GM19463 (cell line): ENCODE data around the gene WDR4.
"Not testable (repeated sequence)": the region's sequence is repeated elsewhere in the genome, so short reads cannot be mapped to it uniquely, and the experiment has no call there.

Experiments used
- ATAC-seq: cut with Tn5 transposase; IDR thresholded peaks from one replicate; pipeline ENCODE4 v1.9.1; 2021; ENCODE audit warnings: mild to moderate bottlenecking, moderate library complexity; ENCODE audit not compliant: unreplicated experiment

The WDR4 gene

DNA sequence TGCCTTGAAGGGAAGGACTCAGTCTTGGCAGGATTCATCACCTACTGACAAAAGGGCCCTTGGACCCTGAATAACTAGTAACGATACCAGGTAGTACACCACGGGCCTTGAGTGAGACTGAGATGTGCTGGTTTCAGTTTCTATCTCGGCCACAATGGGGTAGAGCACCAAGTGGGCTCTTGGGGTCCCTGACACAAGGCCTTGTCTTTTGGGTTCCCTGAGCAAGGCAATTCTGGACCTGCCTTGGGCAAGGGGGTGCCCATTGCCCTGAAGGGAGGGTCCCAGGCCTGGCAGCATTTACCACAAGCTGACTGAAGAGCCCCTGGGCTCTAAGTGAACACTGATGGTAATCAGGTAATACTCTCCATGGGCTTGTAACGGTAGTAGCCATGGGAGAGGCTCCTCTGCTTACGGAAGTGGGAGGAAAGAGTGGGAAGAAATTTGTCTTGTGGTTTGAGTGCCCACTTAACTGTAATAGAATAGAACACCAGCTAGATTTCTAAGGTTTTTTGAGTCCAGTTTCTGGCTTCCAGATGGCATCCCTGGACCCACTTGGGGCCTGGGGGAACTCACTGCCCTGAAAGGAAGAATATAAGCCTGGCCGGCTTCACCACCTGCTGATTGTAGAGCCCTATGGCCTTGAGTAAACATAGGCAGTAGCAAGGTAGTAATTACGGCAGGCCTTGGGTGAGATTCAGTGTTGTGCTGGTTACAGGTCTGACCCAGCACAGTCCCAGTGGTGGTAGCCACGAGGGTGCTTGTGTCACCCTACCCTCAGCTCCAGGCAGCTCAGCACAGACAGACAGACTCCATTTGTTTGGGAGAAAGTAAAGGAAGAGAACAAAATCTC, 58.5 kb downstream of the WDR4 start:
- ATAC-seq: no peak

DNA sequence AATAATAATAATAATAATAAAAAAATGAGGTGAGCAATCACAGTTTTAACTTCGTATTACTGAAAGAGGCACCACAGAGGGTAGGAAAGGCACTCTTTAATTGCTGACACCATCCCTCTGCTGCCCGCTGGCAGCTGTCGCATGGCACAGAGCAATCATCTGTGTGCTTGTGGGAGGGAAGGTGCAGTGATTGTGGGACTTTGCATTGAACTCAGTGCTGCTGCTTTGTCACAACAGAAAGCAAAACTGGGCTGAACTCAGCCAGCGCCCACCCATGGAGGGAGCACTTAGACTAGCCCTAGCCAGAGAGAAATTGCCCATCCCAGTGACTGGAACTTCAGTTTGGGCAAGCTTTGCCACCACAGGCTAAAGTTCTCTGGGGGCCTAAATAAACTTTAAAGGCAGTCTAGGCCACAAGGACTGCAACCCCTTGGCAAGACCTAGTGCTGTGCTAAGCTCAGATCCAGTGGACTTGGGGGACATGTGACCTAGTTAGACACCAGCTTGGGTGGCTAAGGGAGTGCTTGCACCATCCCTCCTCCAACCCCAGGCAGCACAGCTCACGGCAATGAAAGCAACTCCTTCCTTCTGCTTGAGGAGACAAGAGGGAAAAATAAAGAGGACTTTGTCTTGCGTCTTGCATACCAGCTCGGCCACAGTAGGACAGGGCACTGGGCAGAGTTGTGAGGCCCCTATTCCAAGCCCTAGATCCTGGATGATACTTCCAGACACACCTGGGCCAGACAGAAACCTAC, 59.3 kb downstream of the WDR4 start:
- no peak for ATAC-seq

DNA sequence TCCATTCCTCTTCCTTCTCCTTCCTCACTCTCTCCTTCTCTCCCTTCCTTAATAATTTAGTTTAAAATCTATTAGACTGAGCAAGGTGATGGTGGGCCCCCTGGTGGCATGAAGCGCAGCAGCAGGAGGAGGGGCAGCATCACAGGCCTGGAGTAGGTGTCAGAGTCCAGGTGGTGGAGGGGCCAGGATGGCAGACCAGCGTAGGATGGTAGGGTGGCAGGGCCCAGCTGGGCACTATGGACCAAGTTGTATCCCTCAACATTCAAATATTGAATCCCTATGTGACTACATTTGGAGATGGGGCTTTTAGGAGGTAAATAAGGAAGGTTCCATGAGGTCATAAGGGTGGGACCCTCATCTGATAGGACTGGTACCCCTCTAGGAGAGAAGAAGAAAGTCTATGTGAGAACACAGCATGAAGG, 61.0 kb downstream of the WDR4 start:
- ATAC-seq: no peak

DNA sequence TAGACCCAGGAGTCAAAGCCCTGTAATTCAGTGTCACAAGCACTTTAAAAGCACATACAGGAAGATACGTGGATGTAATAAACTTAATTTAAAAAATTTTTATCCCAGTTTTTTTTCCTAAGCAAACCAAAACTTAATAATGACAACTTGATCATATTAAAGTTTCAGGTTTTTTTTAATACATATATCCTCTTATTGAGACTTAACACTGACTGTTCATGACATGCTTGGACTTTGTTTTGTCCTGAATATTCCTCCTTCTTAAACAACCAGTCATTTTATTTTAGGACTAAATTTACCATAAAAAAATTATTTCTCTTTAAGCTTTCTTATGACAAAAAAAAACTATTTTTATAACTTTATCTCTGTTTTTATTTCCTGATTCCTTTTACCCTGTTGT, 64.1 kb downstream of the WDR4 start:
- ATAC-seq: no peak

DNA sequence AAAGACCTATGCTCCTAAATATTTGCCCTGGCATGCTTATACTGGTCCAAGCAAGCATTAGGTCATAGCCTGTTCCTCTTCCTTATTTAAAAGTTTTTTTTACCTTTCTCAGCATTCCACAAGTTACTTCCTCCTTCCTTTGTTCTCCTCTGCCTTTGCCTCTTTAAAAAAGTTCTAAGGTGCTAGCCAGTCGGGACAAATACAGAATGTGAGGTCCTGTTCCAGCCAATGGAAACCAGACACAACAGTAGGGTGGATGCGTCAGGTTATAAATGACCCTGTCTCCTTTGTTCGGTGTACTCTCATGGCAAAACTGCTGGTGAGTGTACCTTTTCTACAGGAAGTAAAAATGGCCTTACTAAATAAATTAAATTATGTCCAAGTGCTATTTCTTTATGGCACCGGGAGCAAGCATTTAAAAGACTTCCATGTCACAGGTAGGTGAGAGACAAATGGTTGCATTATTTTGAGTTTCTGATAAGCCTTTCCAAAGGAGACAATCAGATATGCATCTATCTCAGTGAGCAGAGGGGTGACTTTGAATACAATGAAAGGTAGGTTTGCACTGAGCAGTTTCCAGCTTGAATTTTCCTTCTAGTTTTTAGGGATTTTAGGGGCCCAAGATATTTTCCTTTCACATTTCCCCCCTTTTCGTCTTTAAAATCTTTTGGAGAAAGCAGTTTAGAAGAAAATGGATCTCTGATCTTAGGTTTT, 66.7 kb downstream of the WDR4 start:
- not testable (repeated sequence) for ATAC-seq

DNA sequence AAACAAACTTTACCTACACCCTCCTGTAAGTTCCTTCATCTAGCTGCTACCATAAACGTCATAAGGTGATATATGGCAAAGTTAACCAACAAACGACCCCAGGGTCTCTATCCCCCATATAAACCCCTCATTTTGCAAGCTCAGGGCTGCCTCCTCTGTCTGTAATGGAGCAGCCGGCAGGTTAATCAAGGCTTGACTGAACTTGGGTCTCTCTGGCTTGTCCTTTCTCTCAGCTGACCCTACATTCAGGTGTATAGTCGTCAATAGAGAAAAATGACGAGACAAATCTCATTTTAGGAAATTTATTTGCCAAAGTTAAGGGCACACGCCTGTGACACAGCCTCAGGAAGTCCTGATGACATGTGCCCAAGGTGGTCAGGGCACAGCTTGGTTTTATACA, 67.4 kb downstream of the WDR4 start:
- no peak for ATAC-seq

DNA sequence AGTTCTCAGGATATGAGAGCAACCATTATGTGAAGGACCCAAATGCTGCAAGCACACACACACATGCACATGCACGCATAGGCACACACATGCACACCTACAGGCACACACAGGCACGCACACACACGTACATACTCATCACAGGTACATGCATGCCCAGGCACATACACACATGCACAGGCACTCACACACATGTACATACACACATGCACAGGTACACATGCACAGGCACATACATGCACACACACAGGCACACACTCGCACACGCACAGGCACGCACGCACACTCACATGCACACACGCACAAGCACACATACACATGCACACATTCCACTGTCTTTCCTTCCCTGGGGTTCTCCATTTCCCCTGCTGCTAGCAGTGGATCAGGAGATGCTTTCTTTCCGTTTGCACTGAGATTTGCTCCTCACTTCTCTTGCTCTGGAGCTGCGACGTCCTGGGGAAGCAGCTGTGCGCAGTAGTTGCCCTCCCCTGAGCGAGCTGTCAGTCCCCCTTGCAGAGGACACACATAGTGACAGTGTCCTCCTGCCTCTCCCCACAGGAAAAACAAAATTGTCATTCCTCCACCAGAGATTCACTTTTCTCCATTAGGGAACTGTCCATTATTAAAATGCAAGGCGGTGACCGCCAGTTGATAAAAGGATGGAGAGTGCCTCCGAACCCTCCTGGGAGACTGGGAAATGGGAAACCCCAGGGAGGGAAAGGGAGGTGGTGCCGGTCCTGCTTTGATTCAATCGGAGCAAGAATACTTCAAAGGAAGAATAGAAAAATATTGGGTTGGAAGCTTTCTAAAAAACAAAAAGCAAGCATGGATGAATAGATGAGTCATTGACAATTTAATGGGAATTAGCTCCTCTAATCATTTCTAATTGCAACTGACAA, 69.5 kb downstream of the WDR4 start:
- ATAC-seq: no peak

DNA sequence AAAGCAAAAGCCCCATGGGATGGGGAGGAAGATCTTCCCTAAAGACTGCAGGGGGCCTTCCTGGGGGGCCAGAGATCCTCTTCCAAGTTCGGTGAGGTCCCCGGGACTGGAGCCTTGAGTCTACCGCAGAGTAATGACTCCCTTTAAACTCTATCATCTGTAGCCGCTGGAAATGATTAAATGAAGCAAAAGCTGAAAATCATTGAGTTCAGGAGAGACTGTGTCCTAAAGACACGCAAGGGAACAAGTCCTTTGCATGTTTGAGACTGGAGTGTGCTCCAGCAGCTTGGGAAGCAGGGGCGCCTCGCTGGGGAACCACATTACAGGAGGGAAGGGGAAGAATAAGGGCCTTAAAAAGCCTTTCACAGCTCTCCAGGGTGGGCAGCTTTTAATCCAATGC, 70.2 kb downstream of the WDR4 start:
- no peak for ATAC-seq

DNA sequence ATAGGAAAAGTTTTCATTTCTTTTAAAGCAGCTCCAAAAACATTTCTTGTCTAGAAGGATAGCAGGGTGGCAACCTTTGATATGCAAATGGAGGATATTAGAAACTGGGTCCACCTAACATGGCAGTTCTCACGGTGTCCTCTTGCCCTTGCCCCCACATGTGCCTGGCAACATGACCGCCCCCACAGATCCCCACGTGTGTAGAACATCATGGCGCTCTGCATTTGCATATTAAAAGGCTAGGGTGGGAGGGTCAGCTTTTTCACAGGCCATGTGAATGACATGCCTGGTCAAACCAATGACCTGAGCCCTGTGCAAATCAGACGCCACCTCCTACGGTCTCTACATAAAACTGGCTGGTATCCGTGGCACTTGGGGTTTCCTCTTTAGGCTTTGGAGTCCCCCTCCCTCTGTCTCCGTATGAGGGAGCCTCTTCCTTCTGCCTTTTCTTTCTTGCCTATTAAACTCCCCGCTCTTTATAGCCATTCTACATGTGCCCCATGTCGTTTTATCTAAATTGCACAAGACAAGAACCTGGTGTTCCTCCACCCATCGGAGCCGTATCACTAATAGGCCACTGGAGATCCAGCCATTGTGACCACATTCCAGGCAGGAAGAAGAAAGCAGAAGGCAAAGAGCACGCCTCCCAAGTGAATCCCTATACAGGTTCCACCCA, 71.3 kb downstream of the WDR4 start:
- ATAC-seq: no peak

DNA sequence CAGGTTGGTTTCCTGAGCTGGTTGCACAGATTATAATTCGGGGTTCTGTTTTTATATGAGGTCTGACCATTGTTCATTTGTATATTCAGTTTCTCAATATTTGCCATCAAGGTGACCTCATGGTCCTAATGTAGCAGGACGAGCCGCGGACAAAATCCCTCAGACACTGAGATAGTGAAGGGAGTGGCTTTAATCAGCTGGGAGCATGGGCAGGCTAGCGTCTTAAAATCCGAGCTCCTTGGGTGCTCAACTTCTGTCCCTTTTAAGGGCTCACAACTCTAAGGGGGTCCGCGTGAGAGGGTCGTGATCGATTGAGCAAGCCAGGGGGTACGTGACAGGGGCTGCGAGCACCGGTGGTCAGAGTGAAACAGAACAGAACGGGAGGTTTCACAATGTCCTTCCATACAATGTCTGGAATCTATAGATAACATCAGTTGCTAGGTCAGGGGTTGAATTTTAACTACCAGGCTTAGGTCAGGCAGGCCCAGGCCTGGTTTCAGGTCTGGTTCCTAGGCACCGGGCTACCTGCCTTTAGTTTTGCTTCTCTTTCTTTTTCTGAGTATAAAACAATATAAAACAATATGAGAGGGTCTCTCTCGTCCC, 71.9 kb downstream of the WDR4 start:
- ATAC-seq: not testable (repeated sequence)

DNA sequence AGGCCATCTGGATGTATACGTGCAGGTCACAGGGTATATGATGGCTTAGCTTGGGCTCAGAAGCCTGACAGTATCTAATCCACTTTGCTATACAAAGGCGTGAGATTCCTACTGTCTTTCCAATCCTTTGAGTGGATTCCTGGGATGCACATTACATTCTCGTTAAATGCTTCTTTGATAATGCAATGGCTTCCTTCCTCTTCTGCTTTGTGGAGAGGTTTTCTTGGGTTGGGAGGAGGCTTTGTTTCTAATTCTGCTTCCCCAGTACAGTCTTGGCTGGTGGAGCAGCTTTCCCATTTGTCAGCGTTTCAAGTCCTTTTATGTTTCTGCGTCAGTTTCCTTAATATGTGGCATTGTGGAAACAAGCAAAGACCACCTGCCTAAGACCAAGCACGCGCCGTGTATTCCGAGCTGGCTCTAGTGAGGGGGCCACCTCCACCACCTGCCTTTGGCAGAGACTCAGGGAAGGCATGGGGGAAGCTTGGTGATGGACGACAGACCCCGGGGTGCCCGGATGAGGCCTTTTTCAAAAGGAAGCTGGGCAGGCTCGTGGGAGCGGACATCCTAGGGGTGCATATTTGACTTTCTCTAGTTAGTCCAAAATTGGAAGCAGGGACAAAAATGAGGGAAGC, 72.7 kb downstream of the WDR4 start:
- no peak for ATAC-seq

DNA sequence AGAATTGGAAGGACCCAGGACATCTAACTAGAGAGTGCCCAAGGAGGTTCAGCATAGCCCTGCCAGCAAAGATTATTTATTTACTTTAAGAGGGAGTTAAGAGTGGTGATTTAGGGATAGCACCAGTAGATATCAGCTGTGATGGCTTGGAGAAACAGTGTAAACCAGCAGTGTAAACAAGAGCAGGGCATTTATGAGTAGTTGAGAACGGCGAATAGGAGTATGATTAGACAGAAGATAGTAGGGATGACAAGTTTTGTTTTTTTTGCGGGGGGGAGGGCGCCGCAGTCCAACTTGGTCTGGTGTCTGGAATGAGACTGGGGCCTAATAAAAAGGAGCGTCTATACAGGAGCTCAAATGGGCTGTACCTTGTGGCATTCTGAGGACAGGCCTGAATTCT, 77.7 kb downstream of the WDR4 start:
- ATAC-seq: not testable (repeated sequence)

DNA sequence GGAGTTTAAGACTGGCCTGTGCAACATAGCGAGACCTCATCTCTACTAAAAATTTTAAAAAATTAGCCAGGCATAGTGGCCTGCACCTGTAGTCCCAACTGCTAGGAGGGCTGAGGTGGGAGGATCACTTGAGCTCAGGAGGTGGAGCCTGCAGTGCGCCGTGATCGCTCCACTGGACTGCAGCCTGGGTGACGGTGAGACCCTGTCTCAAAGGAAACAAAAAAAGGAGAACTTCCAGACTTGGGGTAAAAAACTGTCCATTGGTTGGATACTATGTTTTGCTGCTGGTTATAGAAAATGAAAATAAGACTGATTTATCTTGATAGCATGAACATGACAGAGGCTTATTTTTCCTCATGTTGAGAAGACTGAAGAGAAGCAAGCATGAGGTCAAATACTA, 79.4 kb downstream of the WDR4 start:
- no peak for ATAC-seq

DNA sequence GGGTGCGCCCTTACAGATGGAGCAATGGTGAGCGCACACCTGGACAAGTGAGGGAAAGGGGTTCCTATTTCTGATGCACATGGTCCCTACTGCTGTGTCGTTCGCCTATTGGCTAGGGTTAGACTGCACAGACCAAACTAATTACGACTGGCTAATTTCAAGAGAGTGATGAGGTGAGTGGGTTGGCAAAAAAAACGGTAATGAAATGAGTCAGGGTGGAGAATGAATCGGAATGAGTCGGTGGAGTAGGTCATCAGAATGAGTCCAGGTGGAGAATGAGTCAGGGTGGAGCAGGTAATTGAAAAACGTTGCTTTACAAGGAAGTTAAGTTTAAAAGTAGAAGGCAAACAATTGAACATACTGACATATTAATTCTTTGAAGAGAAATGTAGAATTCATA, 79.8 kb downstream of the WDR4 start:
- ATAC-seq: no peak
